ENCODE results near the gene BRK1.
"Not testable (repeated sequence)": the region's sequence is repeated elsewhere in the genome, so short reads cannot be mapped to it uniquely, and the experiment has no call there.

The BRK1 gene

GRCh38 chr3:10150987-10151386, 35.5 kb downstream of the BRK1 start:
- Histone ChIP-seq H3K79me2 (no peaks in the 10 kb centered on the region), H3K9ac (no peak overlapping the region), H3K27me3 (ENCODE audit: control insufficient read depth, insufficient read depth, low read length) (no peaks in the 10 kb centered on the region), H2AFZ (no peak overlapping the region), H3K9me3 (ENCODE audit: control insufficient read depth, low read length) (no peaks in the 10 kb centered on the region), H3K27ac (no peak overlapping the region), H3K36me3 (ENCODE audit: control insufficient read depth, insufficient read depth, low read length) (no peaks in the 10 kb centered on the region), H3K4me1 (no peaks in the 10 kb centered on the region), H3K4me3 (ENCODE audit: low read depth, low read length) (no peak overlapping the region), H3K4me2 (ENCODE audit: low read length) (no peak overlapping the region)
- TF ChIP-seq CTCF (IDR thresholded peaks at IDR 0.05): no peak

- H3K4me1 ChIP-seq: no peaks in the 10 kb centered on the region
- H3K9ac ChIP-seq: no peak overlapping the region
- no peak overlapping the region for H3K27ac ChIP-seq
- no peaks in the 10 kb centered on the region for H3K27me3 ChIP-seq (ENCODE audit: control insufficient read depth, insufficient read depth, low read length)
- no peak for TF ChIP-seq CTCF (IDR thresholded peaks at IDR 0.05)
- H3K9me3 ChIP-seq (ENCODE audit: control insufficient read depth, low read length): no peaks in the 10 kb centered on the region
- H2AFZ ChIP-seq: no peak overlapping the region
- H3K4me3 ChIP-seq (ENCODE audit: low read depth, low read length): no peak overlapping the region
- H3K4me2 ChIP-seq (ENCODE audit: low read length): no peak overlapping the region
- no peaks in the 10 kb centered on the region for H3K79me2 ChIP-seq
- no peaks in the 10 kb centered on the region for H3K36me3 ChIP-seq (ENCODE audit: control insufficient read depth, insufficient read depth, low read length)
Observed at GRCh38 chr3:10154335-10155122, 39.1 kb downstream of the BRK1 start.

- no peaks in the 10 kb centered on the region for H3K36me3 ChIP-seq (ENCODE audit: control insufficient read depth, insufficient read depth, low read length)
- H3K27ac ChIP-seq: no peak overlapping the region
- no peak overlapping the region for H3K4me2 ChIP-seq (ENCODE audit: low read length)
- H3K9ac ChIP-seq: no peak overlapping the region
- no peak for TF ChIP-seq CTCF (IDR thresholded peaks at IDR 0.05)
- H3K9me3 ChIP-seq (ENCODE audit: control insufficient read depth, low read length): no peaks in the 10 kb centered on the region
- H3K79me2 ChIP-seq: no peaks in the 10 kb centered on the region
- no peak overlapping the region for H3K4me3 ChIP-seq (ENCODE audit: low read depth, low read length)
- no peaks in the 10 kb centered on the region for H3K4me1 ChIP-seq
- H2AFZ ChIP-seq: no peak overlapping the region
- H3K27me3 ChIP-seq (ENCODE audit: control insufficient read depth, insufficient read depth, low read length): no peaks in the 10 kb centered on the region
Observed at GRCh38 chr3:10155123-10155472, 39.6 kb downstream of the BRK1 start.

DNA sequence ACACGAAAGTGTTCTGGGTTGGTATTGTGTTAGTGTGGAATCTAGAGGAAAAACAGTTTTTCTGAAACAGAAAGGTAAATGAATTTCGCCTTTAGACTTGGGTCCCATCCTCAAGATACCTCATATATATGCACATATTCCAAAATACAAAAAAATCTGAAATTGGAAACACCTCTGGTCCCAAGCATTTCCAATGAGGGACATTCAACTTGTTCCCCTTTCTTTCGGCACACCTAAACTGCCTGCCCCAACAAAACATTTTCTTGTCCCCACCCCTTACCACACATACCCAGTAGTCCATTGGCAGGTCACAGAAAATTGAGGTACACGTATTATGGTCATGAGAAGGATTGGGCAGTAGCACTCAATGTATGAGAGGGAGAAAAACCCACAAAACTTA, 40.2 kb downstream of the BRK1 start:
- Histone ChIP-seq H3K27ac (no peak overlapping the region), H3K4me1 (no peaks in the 10 kb centered on the region), H3K4me2 (ENCODE audit: low read length) (no peak overlapping the region), H3K27me3 (ENCODE audit: control insufficient read depth, insufficient read depth, low read length) (no peaks in the 10 kb centered on the region), H3K9me3 (ENCODE audit: control insufficient read depth, low read length) (no peaks in the 10 kb centered on the region), H3K36me3 (ENCODE audit: control insufficient read depth, insufficient read depth, low read length) (no peaks in the 10 kb centered on the region), H3K4me3 (ENCODE audit: low read depth, low read length) (no peak overlapping the region), H3K79me2 (no peaks in the 10 kb centered on the region), H3K9ac (no peak overlapping the region), H2AFZ (no peak overlapping the region)
- TF ChIP-seq CTCF (IDR thresholded peaks at IDR 0.05): no peak

DNA sequence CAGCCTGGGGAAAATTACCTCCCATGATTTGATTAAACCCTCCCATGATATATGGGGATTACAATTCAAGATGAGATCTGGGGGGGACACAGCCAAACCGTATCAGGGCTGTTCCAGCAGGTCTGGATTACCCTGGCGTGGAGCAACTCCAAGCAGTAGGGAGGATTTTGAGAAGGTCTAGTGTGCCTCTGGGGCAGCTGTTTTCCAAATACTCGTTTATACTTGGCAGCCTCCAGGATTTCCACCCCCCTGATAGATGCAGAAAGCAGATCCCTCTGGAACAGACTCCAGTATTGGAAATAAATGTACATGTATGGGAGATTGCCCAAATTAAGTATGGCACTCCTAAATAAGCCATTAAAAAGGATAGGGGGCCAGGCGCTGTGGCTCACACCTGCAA, 41.6 kb downstream of the BRK1 start:
- Histone ChIP-seq H3K9ac (no peak overlapping the region), H3K79me2 (no peaks in the 10 kb centered on the region), H3K36me3 (ENCODE audit: control insufficient read depth, insufficient read depth, low read length) (no peaks in the 10 kb centered on the region)

GRCh38 chr3:10158555-10158954, 43.1 kb downstream of the BRK1 start:
- not testable (repeated sequence) for H3K9me3 ChIP-seq (ENCODE audit: control insufficient read depth, low read length); H3K27ac ChIP-seq; H3K4me2 ChIP-seq (ENCODE audit: low read length); H3K27me3 ChIP-seq (ENCODE audit: control insufficient read depth, insufficient read depth, low read length); H3K9ac ChIP-seq; H2AFZ ChIP-seq; H3K4me3 ChIP-seq (ENCODE audit: low read depth, low read length); H3K4me1 ChIP-seq; H3K36me3 ChIP-seq (ENCODE audit: control insufficient read depth, insufficient read depth, low read length); H3K79me2 ChIP-seq

More for the DNA sequence above, 41.6 kb downstream of the BRK1 start:
- TF ChIP-seq CTCF (IDR thresholded peaks at IDR 0.05): no peak
- Histone ChIP-seq H3K27ac (no peak overlapping the region), H3K4me1 (no peaks in the 10 kb centered on the region), H3K9me3 (ENCODE audit: control insufficient read depth, low read length) (no peaks in the 10 kb centered on the region), H3K27me3 (ENCODE audit: control insufficient read depth, insufficient read depth, low read length) (no peaks in the 10 kb centered on the region), H3K4me2 (ENCODE audit: low read length) (no peak overlapping the region), H2AFZ (no peak overlapping the region), H3K4me3 (ENCODE audit: low read depth, low read length) (no peak overlapping the region)

Measured in parathyroid adenoma (tissue), 2 donors.